ENCODE results near the gene ZNF407. TPM values are rescaled to one million over a fixed set of nuclear protein-coding genes. Genes with fewer than 3 reads are reported as not detected.

ZNF407 gene
- total RNA-seq, 2 donors from 2014 or later = 11.7 to 22.2 TPM

DNA sequence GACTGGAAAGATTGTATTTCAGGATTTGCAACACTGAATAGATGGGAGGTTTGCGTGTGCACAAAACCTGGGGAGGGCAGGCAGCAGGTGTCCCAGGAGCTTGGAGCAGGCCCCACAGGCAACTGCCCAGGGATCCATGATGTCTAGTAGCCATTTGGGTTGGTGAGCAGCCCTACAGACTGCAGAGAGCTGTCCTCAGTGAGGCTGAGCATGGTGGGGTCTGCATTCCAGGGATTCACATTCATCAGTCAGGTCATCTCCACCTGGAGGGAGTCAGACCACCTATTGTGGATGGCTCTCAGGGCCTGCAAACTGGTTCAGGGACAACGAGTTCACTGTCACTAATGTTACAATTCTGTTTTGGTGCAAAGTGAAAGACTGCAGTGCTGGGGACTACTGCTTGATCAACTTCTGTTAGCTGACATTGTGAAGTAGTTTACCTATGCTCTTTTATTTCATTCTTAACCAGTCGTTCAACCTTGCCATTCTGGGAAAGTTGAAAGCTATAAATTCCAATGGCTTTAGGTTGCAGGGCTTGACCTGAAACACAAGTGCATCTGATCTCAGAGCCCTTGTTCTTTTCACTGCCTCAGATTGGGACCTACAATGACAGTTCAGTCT, 222.6 kb downstream of the ZNF407 start:
- Histone ChIP-seq H3K36me3 (no peaks in the 10 kb centered on the region), H3K9me3 (no peaks in the 10 kb centered on the region), H3K27ac (no peak overlapping the region), H3K4me3 (no peak overlapping the region), H3K4me1 (replicated peaks) (no peaks in the 10 kb centered on the region), H3K27me3 (replicated peaks; ENCODE audit: insufficient read depth) (no peaks in the 10 kb centered on the region)
- DNase-seq (ENCODE audit: low spot score) = no peak
- no peak for TF ChIP-seq POLR2A (IDR thresholded peaks at IDR 0.05)
- TF ChIP-seq, protein P1, sequence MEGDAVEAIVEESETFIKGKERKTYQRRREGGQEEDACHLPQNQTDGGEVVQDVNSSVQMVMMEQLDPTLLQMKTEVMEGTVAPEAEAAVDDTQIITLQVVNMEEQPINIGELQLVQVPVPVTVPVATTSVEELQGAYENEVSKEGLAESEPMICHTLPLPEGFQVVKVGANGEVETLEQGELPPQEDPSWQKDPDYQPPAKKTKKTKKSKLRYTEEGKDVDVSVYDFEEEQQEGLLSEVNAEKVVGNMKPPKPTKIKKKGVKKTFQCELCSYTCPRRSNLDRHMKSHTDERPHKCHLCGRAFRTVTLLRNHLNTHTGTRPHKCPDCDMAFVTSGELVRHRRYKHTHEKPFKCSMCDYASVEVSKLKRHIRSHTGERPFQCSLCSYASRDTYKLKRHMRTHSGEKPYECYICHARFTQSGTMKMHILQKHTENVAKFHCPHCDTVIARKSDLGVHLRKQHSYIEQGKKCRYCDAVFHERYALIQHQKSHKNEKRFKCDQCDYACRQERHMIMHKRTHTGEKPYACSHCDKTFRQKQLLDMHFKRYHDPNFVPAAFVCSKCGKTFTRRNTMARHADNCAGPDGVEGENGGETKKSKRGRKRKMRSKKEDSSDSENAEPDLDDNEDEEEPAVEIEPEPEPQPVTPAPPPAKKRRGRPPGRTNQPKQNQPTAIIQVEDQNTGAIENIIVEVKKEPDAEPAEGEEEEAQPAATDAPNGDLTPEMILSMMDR (IDR thresholded peaks at IDR 0.05) = no peak
- TF ChIP-seq POLR2AphosphoS5 (IDR thresholded peaks at IDR 0.05) = no peak
- intact Hi-C loops (cut with DNase I) = no loop called here
- WGBS = 85% methylated on average over 3 of the region's 3 CpGs

DNA sequence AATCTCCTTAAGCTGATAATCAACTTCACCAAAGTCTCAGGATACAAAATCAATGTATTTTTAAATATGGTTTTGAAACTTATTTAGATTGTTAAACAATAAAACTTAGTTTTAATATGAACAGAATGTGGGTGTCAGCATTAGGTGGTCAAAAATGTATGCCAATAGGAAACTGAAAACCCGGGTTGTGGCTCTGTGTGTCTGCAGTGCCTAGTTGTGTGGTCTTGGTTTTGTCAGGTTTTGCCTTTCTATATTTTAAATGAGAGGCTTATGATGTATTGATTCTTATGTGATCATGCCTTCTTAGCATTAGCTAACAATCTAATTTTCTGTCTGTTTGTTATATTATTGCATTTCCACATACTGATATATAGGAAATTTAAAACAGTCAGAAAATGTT, 227.8 kb downstream of the ZNF407 start:
- DNase-seq (ENCODE audit: low spot score) = no peak
- H3K4me3 ChIP-seq = no peak overlapping the region
- 95% methylated on average over 1 of the region's 1 CpG for WGBS

DNA sequence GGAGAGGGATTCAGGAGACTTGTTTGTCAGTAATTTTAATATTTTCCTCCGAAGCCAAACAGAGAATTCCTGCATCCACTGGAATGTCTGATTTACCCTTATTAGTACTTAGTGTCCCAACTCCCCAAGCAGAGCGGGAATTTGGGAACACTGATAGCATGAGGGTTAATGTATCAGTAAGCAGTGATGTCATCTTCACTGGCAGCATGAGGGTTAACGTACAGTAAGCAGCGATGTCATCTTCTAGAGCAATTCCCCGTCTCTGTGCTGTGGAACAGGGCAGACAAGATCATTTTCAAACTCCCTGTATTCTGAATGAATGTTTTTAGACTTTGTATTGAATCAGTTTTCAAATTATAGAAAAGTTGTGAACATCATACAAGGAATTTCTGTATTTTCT, 228.9 kb downstream of the ZNF407 start:
- H3K9me3 ChIP-seq = no peaks in the 10 kb centered on the region
- TF ChIP-seq, protein P1 (IDR thresholded peaks at IDR 0.05) = no peak
- TF ChIP-seq POLR2AphosphoS5 (IDR thresholded peaks at IDR 0.05) = no peak
- TF ChIP-seq POLR2A (IDR thresholded peaks at IDR 0.05) = no peak
- H3K4me3 ChIP-seq = no peak overlapping the region
- H3K36me3 ChIP-seq = no peaks in the 10 kb centered on the region
- no peak overlapping the region for H3K27ac ChIP-seq
- intact Hi-C loops (cut with DNase I) = no loop called here
- no peak for DNase-seq (ENCODE audit: low spot score)
- WGBS = 89% methylated on average over 5 of the region's 5 CpGs
- no peaks in the 10 kb centered on the region for H3K27me3 ChIP-seq (replicated peaks; ENCODE audit: insufficient read depth)
- H3K4me1 ChIP-seq (replicated peaks) = no peaks in the 10 kb centered on the region

More for the DNA sequence above, 227.8 kb downstream of the ZNF407 start:
- Histone ChIP-seq H3K9me3 (no peaks in the 10 kb centered on the region), H3K36me3 (no peaks in the 10 kb centered on the region), H3K27ac (no peak overlapping the region), H3K27me3 (replicated peaks; ENCODE audit: insufficient read depth) (no peaks in the 10 kb centered on the region), H3K4me1 (replicated peaks) (no peaks in the 10 kb centered on the region)
- TF ChIP-seq POLR2AphosphoS5 (IDR thresholded peaks at IDR 0.05) (no peak), POLR2A (IDR thresholded peaks at IDR 0.05) (no peak)
- TF ChIP-seq, protein P1 (IDR thresholded peaks at IDR 0.05) = no peak
- intact Hi-C loops (cut with DNase I) = no loop called here

DNA sequence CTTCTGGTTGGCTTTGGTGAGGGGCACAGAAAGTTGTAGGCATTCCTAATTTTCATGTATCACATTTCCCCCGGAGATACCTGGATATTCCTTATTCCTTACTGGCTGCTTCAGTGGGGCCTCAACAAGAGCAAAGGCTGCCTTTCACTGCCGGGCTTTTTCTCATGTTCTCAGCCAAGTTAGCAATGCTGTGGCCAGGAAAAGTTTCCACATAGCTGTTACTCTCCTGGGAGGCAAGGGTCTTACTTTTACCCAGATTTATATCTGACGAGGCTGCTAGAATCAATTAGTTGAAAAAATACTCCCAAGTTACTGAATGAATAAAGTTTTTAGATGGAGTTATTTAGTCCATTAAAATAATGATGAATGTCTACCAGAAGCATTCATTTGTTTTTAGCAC, 230.5 kb downstream of the ZNF407 start:
- Histone ChIP-seq H3K4me1 (replicated peaks) (no peaks in the 10 kb centered on the region), H3K9me3 (no peaks in the 10 kb centered on the region), H3K27ac (no peak overlapping the region), H3K27me3 (replicated peaks; ENCODE audit: insufficient read depth) (no peaks in the 10 kb centered on the region), H3K36me3 (no peaks in the 10 kb centered on the region), H3K4me3 (no peak overlapping the region)
- DNase-seq (ENCODE audit: low spot score) = no peak
- TF ChIP-seq POLR2A (IDR thresholded peaks at IDR 0.05) = no peak
- TF ChIP-seq, protein P1 (IDR thresholded peaks at IDR 0.05) = no peak
- no peak for TF ChIP-seq POLR2AphosphoS5 (IDR thresholded peaks at IDR 0.05)
- intact Hi-C loops (cut with DNase I) = no loop called here
- 82% methylated on average over 3 of the region's 3 CpGs for WGBS

DNA sequence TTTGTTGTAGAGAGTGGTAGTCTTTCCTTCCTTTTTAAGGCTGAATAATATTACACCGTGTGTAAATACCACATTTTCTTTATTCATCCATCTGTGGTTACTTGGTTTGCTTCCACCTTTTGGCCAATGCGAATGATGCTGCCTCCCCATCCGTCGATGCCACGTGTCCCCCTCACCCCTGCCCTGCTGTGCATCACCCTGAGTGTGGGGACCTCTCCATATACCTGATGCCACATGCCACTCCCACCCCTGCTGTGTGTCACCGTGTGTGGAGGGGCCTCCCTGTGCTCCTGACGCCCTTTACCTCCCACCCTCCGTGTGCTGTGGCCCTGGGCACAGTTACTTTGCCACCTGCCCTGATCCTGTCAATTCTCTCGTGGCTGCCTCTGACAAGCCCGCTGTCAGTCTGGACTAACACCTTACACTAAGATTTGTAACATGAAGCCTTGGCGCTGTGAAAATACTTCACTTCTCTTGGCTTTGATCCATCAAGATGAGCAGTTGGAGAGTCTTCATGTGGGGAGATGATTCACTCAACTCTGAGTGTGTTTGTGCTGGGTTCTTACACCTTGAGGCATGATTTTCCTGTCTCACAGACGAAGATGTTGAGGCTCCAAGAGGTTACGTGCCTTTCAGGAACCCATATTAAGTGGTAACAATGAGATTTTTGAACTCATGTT, 234.0 kb downstream of the ZNF407 start:
- H3K4me3 ChIP-seq = no peak overlapping the region
- no peaks in the 10 kb centered on the region for H3K4me1 ChIP-seq (replicated peaks)
- H3K9me3 ChIP-seq = no peaks in the 10 kb centered on the region
- no peak for TF ChIP-seq POLR2A (IDR thresholded peaks at IDR 0.05)
- TF ChIP-seq POLR2AphosphoS5 (IDR thresholded peaks at IDR 0.05) = no peak
- TF ChIP-seq, protein P1 (IDR thresholded peaks at IDR 0.05) = no peak
- H3K36me3 ChIP-seq = no peaks in the 10 kb centered on the region
- no peak for DNase-seq (ENCODE audit: low spot score)
- intact Hi-C loops (cut with DNase I) = no loop called here
- WGBS = 84% methylated on average over 13 of the region's 13 CpGs
- no peak overlapping the region for H3K27ac ChIP-seq
- no peaks in the 10 kb centered on the region for H3K27me3 ChIP-seq (replicated peaks; ENCODE audit: insufficient read depth)
